IMR-90 (cell line): Measurements from ENCODE around the gene DVL3. TPM values are rescaled to one million over a fixed set of nuclear protein-coding genes. Genes with fewer than 3 reads are reported as not detected.

ENCODE experiments used
- ATAC-seq: fragments of 200-7000 bp; cut with Tn5 transposase; 2 replicates; pipeline ENCODE4 v1.9.1; 2020; ENCODE audit warnings: low read depth, mild to moderate bottlenecking, moderate library complexity
- BruUV-seq: library from RNA; stranded (reverse); fragments of 400-500 nt; replicated peaks from 2 replicates; lab custom pipeline; 2021; lab: Mats Ljungman, UMichigan
- CTCF ChIA-PET: fragments of 300-600 bp; formaldehyde crosslinking; extraction: SDS; loops from one replicate; lab custom pipeline; 2021; ENCODE audit warnings: antibody characterized with exemption; lab: Yijun Ruan, JAX
- POLR2A ChIA-PET: fragments of 300-600 bp; sonication (Branson Sonifier 250); formaldehyde crosslinking; loops from one replicate; lab custom pipeline; 2022; ENCODE audit warnings: antibody characterized with exemption; ENCODE audit not compliant: unreplicated experiment; lab: Charles Lee
- DNase-seq: peaks from one replicate; pipeline ENCODE4 v3.0.0; 2013
- H2AFZ ChIP-seq: replicated peaks from 2 replicates; pipeline ENCODE3; 2013; ENCODE audit warnings: low read length, mild to moderate bottlenecking; ENCODE audit not compliant: poor library complexity
- H2AK5ac ChIP-seq: 2 replicates; pipeline ENCODE4 v1.6.1; 2013; ENCODE audit warnings: low read depth, low read length, inconsistent platforms
- H2AK9ac ChIP-seq: replicated peaks from 2 replicates; pipeline ENCODE3; 2013; ENCODE audit warnings: mild to moderate bottlenecking, low read depth, low read length, moderate library complexity; ENCODE audit not compliant: poor library complexity
- H2BK120ac ChIP-seq: 2 replicates; pipeline ENCODE4 v1.6.1; 2013; ENCODE audit warnings: low read depth, low read length, inconsistent platforms
- H2BK15ac ChIP-seq: 3 replicates; pipeline ENCODE4 v1.6.1; 2013; ENCODE audit warnings: low read depth, low read length, inconsistent platforms
- H2BK20ac ChIP-seq: 2 replicates; pipeline ENCODE4 v1.6.1; 2013; ENCODE audit warnings: low read depth, mild to moderate bottlenecking, inconsistent platforms, low read length, moderate library complexity
- H2BK5ac ChIP-seq: 2 replicates; pipeline ENCODE4 v1.6.1; 2013; ENCODE audit warnings: mild to moderate bottlenecking, low read depth, low read length, inconsistent platforms; ENCODE audit not compliant: poor library complexity, severe bottlenecking
- H3K14ac ChIP-seq: replicated peaks from 2 replicates; pipeline ENCODE4 v1.6.1; 2013; ENCODE audit warnings: low read depth, low read length, inconsistent platforms
- H3K18ac ChIP-seq: 2 replicates; pipeline ENCODE4 v1.6.1; 2013; ENCODE audit warnings: low read depth, low read length, control low read depth
- H3K23ac ChIP-seq: 2 replicates; pipeline ENCODE4 v1.6.1; 2013; ENCODE audit warnings: low read depth, low read length, inconsistent platforms
- H3K27ac ChIP-seq: 2 replicates; pipeline ENCODE4 v1.5.1; 2013; ENCODE audit warnings: mild to moderate bottlenecking, control low read depth, low read length; ENCODE audit not compliant: insufficient read depth
- H3K27me3 ChIP-seq: 2 replicates; pipeline ENCODE4 v1.6.1; 2013; ENCODE audit warnings: low read length; ENCODE audit not compliant: control insufficient read depth, insufficient read depth
- H3K36me3 ChIP-seq: 2 replicates; pipeline ENCODE4 v1.6.1; 2013; ENCODE audit warnings: low read length, mixed read lengths; ENCODE audit not compliant: control insufficient read depth, insufficient read depth
- H3K4ac ChIP-seq: 2 replicates; pipeline ENCODE4 v1.6.1; 2013; ENCODE audit warnings: low read depth, low read length, inconsistent platforms
- H3K4me1 ChIP-seq: 2 replicates; pipeline ENCODE4 v1.6.1; 2013; ENCODE audit warnings: low read length, mixed read lengths; ENCODE audit not compliant: control insufficient read depth, insufficient read depth
- H3K4me2 ChIP-seq: 2 replicates; pipeline ENCODE4 v1.6.1; 2013; ENCODE audit warnings: low read depth, mild to moderate bottlenecking, control low read depth, low read length, moderate library complexity
- H3K4me3 ChIP-seq: 2 replicates; pipeline ENCODE4 v1.5.1; 2013; ENCODE audit warnings: low read depth, mild to moderate bottlenecking, control low read depth, low read length, moderate library complexity; ENCODE audit not compliant: insufficient read depth
- H3K56ac ChIP-seq: 2 replicates; pipeline ENCODE4 v1.6.1; 2013; ENCODE audit warnings: low read length, inconsistent platforms; ENCODE audit not compliant: insufficient read depth; ENCODE audit errors: extremely low read depth
- H3K79me1 ChIP-seq, 2 experiments: 2 replicates each; pipeline ENCODE4 v1.6.1; 2013; ENCODE audit warnings: low read length in 2 of 2, inconsistent platforms in 1 of 2, low read depth in 1 of 2
- H3K9ac ChIP-seq: 2 replicates; pipeline ENCODE4 v1.6.1; 2013; ENCODE audit warnings: low read depth, low read length, control low read depth
- H3K9me1 ChIP-seq: 2 replicates; pipeline ENCODE4 v1.6.1; 2013; ENCODE audit warnings: low read length, inconsistent platforms; ENCODE audit not compliant: insufficient read depth
- H3K9me3 ChIP-seq: 2 replicates; pipeline ENCODE4 v1.6.1; 2013; ENCODE audit warnings: low read length; ENCODE audit not compliant: control insufficient read depth, insufficient read depth
- H4K20me1 ChIP-seq: 2 replicates; pipeline ENCODE4 v1.6.1; 2013; ENCODE audit warnings: low read length, inconsistent platforms; ENCODE audit not compliant: insufficient read depth
- H4K5ac ChIP-seq: 2 replicates; pipeline ENCODE4 v1.6.1; 2013; ENCODE audit warnings: mild to moderate bottlenecking, low read depth, low read length, control low read depth
- H4K8ac ChIP-seq, 2 experiments: 2 replicates each; pipeline ENCODE4 v1.6.1; 2013; ENCODE audit warnings: low read depth in 2 of 2, low read length in 2 of 2, control low read depth in 1 of 2, inconsistent platforms in 1 of 2
- H4K91ac ChIP-seq: 2 replicates; pipeline ENCODE4 v1.6.1; 2013; ENCODE audit warnings: low read depth, low read length, inconsistent platforms; ENCODE audit not compliant: insufficient read depth
- BHLHE40 ChIP-seq: fragments of 150-350 bp; IDR thresholded peaks from 2 replicates; pipeline ENCODE4 v1.6.1; 2016; ENCODE audit warnings: mild to moderate bottlenecking, low read depth, low read length
- CEBPB ChIP-seq: IDR thresholded peaks from 2 replicates; pipeline ENCODE4 v1.6.1; 2012; ENCODE audit warnings: low read depth, low read length, improper control_type of control experiment
- CHD1 ChIP-seq: IDR thresholded peaks from 2 replicates; pipeline ENCODE4 v1.6.1; 2012; ENCODE audit warnings: low read depth, low read length, improper control_type of control experiment
- CTCF ChIP-seq: conservative IDR thresholded peaks from 2 replicates; pipeline ENCODE4 v1.5.1; 2012; ENCODE audit warnings: mild to moderate bottlenecking, low read depth, low read length, improper control_type of control experiment
- ELK1 ChIP-seq: fragments of 150-350 bp; IDR thresholded peaks from 2 replicates; pipeline ENCODE4 v1.6.1; 2016; ENCODE audit warnings: low read depth, mild to moderate bottlenecking, low read length, moderate library complexity, borderline replicate concordance
- FOS ChIP-seq: fragments of 150-350 bp; IDR thresholded peaks from 2 replicates; pipeline ENCODE4 v1.6.1; 2016; ENCODE audit warnings: low read depth, low read length
- MAFK ChIP-seq: IDR thresholded peaks from 2 replicates; pipeline ENCODE4 v1.6.1; 2012; ENCODE audit warnings: low read depth, low read length, improper control_type of control experiment
- MAZ ChIP-seq: IDR thresholded peaks from 2 replicates; pipeline ENCODE4 v1.6.1; 2012; ENCODE audit warnings: low read depth, mild to moderate bottlenecking, low read length, improper control_type of control experiment, moderate library complexity, borderline replicate concordance
- MXI1 ChIP-seq: IDR thresholded peaks from 2 replicates; pipeline ENCODE4 v1.6.1; 2012; ENCODE audit warnings: low read depth, mild to moderate bottlenecking, low read length, moderate library complexity, borderline replicate concordance
- NFE2L2 ChIP-seq: fragments of 150-350 bp; IDR thresholded peaks from 2 replicates; pipeline ENCODE4 v1.6.1; 2016; ENCODE audit warnings: low read depth, mild to moderate bottlenecking, low read length
- POLR2A ChIP-seq: IDR thresholded peaks from 2 replicates; pipeline ENCODE4 v1.6.1; 2012; ENCODE audit warnings: mild to moderate bottlenecking, low read depth, low read length
- RAD21 ChIP-seq: IDR thresholded peaks from 2 replicates; pipeline ENCODE4 v1.6.1; 2012; ENCODE audit warnings: low read length, improper control_type of control experiment
- RCOR1 ChIP-seq: IDR thresholded peaks from 2 replicates; pipeline ENCODE4 v1.6.1; 2012; ENCODE audit warnings: mild to moderate bottlenecking, low read length, improper control_type of control experiment; ENCODE audit not compliant: insufficient replicate concordance
- RFX5 ChIP-seq: IDR thresholded peaks from 2 replicates; pipeline ENCODE4 v1.8.0; 2012; ENCODE audit warnings: low read depth, mild to moderate bottlenecking, low read length, moderate library complexity
- SMC3 ChIP-seq: fragments of 150-350 bp; IDR thresholded peaks from 2 replicates; pipeline ENCODE4 v1.6.1; 2016; ENCODE audit warnings: low read depth, mild to moderate bottlenecking, antibody characterized with exemption, low read length, moderate library complexity
- USF2 ChIP-seq: fragments of 150-350 bp; IDR thresholded peaks from 2 replicates; pipeline ENCODE4 v1.6.1; 2017; ENCODE audit warnings: mild to moderate bottlenecking, antibody characterized with exemption, low read length, low read depth
- WGBS, 2 experiments: methylation state at CpG; one replicate each; pipeline versions ENCODE4 v1.1.5 to v1.1.7; 2013; ENCODE audit warnings: missing lambda C conversion rate in 2 of 2; ENCODE audit not compliant: insufficient read length in 1 of 2; ENCODE audit errors: extremely low coverage in 2 of 2; 5-methylcytosine and 5-hydroxymethylcytosine counted together
- dilution Hi-C: fragments of 300-500 bp; cut with HindIII; formaldehyde crosslinking; loops from one replicate; pipeline ENCODE4 v1.14.3; 2018; ENCODE audit warnings: low sequenced_read_pairs; ENCODE audit not compliant: unreplicated experiment
- in situ Hi-C: fragments of 300-500 bp; cut with MboI; formaldehyde crosslinking; loops from 3 replicates; pipeline ENCODE4 v1.14.3; 2019; ENCODE audit warnings: low sequenced_read_pairs, inconsistent platforms, mixed read lengths
- intact Hi-C: fragments of 100-400 bp; cut with micrococcal nuclease; formaldehyde crosslinking; loops from 2 replicates; pipeline ENCODE4 v1.10.0; 2022
- polyA plus RNA-seq, 3 experiments: library from polyadenylated mRNA; depleted of rRNA; stranded (reverse); fragments of >200 nt; gene quantifications; 2 replicates each; pipeline ENCODE4 v1.2.3, GENCODE V29; 2012; ENCODE audit warnings: low replicate concordance in 1 of 3
- total RNA-seq: library from RNA; depleted of rRNA; stranded (reverse); fragments of >200 nt; gene quantifications from 2 replicates; pipeline ENCODE4 v1.2.3, GENCODE V29; 2012

DVL3 gene
- total and polyA plus RNA-seq, 2 of the 4 experiments (the other 2 are of a cell fraction) = 23.3 to 40.4 TPM

GRCh38 chr3:184222521-184222920 is 67.3 kb downstream of the DVL3 start:
- Histone ChIP-seq H3K9me3 (no peaks in the 10 kb centered on the region), H2AFZ (no peak overlapping the region), H3K14ac (no peak overlapping the region), H2BK5ac (no peak overlapping the region), H2BK15ac (no peak overlapping the region), H3K4ac (no peak overlapping the region), H3K4me1 (no peaks in the 10 kb centered on the region), H2AK5ac (no peak overlapping the region), H3K27ac (no peak overlapping the region), H4K20me1 (no peaks in the 10 kb centered on the region), H2BK20ac (no peak overlapping the region), H3K36me3 (no peaks in the 10 kb centered on the region), H3K9ac (no peak overlapping the region), H4K5ac (no peak overlapping the region), H3K4me3 (no peak overlapping the region), H3K27me3 (peaks cover 14% of the 10 kb centered on the region), H3K18ac (no peak overlapping the region), H3K56ac (no peak overlapping the region), H3K4me2 (no peak overlapping the region), H3K9me1 (no peaks in the 10 kb centered on the region), H2AK9ac (no peak overlapping the region), H3K79me1 (no peaks in the 10 kb centered on the region), H4K8ac (no peak overlapping the region), H2BK120ac (no peak overlapping the region), H3K23ac (no peak overlapping the region), H4K91ac (no peak overlapping the region)
- no peak for TF ChIP-seq CTCF
- TF ChIP-seq POLR2A = no peak
- TF ChIP-seq ELK1 = no peak
- no peak for TF ChIP-seq CHD1
- TF ChIP-seq RFX5 = no peak
- TF ChIP-seq CEBPB = no peak
- TF ChIP-seq MXI1 = no peak
- no peak for TF ChIP-seq USF2
- TF ChIP-seq MAZ = no peak
- no peak for TF ChIP-seq FOS
- no peak for TF ChIP-seq SMC3
- no peak for TF ChIP-seq MAFK
- no peak for TF ChIP-seq RCOR1
- TF ChIP-seq RAD21 = no peak
- TF ChIP-seq NFE2L2 = no peak
- no peak for TF ChIP-seq BHLHE40
- no peak for DNase-seq
- ChIA-PET POLR2A (no interaction called here), CTCF (interaction anchor here (0.7 kb wide), 1 partner anchor 11 kb away, joined by 4 read pairs; no protein-coding TSS in a partner anchor)
- dilution Hi-C loops = no loop called here
- no peak for ATAC-seq
- no TSS peak for BruUV-seq
- in situ Hi-C loops = no loop called here
- intact Hi-C loops = no loop called here
- no CpG with 5 or more reads among the region's 3 CpGs for WGBS, 2 experiments
